GM21825 (cell line): Measurements from ENCODE around the gene RAD18.

Source experiments
- ATAC-seq: cut with Tn5 transposase; IDR thresholded peaks from one replicate; pipeline ENCODE4 v1.9.1; 2021; ENCODE audit warnings: mild to moderate bottlenecking, moderate library complexity; ENCODE audit not compliant: unreplicated experiment

Gene RAD18

GRCh38 chr3:8838765-8839423, 124.4 kb downstream of the RAD18 start:
- ATAC-seq, result no peak

DNA sequence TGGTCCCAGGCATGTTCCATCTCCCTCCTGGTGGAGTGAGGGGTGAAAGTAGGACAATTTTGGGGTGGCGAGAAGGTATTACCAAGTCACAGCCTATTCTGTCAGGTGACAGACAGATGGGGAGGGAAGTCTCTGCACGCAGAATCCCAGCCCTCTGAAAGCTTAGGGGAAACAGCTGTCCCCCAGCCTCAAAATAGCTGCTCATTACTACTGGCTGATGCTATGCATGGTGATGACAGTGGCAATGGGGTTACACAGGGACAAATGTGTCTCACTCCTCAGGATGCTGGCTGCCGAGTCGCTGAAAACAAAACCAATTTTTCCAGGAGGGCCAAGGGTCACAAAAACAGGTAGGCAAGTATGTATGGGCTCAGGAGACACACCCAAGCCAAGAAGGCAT, 125.0 kb downstream of the RAD18 start:
- no peak for ATAC-seq

- no peak for ATAC-seq
Measured at GRCh38 chr3:8837162-8837561, 126.1 kb downstream of the RAD18 start.

GRCh38 chr3:8836096-8836495, 127.2 kb downstream of the RAD18 start:
- no peak for ATAC-seq

- ATAC-seq, result no peak
Measured at GRCh38 chr3:8835385-8835784, 127.9 kb downstream of the RAD18 start.

GRCh38 chr3:8834974-8835373, 128.3 kb downstream of the RAD18 start:
- ATAC-seq, result no peak

DNA sequence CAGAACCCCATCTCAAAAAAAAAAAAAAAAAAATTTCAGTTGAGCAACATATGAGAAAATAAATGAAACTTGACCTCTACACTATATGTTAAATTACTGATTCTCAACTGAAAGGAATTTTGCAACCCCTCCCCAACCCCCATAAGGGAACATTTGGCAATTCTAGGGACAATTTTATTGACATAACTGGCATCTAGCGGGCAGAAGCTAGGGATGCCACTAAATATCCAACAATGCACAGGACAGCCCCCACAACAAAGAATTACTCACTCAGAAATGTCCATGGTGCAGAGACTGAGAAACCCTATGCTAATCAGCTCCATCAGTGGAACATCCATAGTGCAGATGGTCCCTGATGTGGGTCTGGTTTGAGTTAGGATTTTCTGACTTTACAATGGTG, 135.6 kb downstream of the RAD18 start:
- ATAC-seq, result no peak
